Measurements from ENCODE around the gene SLC25A21. TPM values are rescaled to one million over a fixed set of nuclear protein-coding genes. Genes with fewer than 3 reads are reported as not detected.

Gene SLC25A21
- total RNA-seq, 2 experiments from 2014 or later: not detected

GRCh38 chr14:36997843-36998242 lies 174.6 kb downstream of the SLC25A21 start:
- H3K36me3 Mint-ChIP-seq (ENCODE audit: low read depth): no peaks in the 10 kb centered on the region
- no peaks in the 10 kb centered on the region for H3K4me1 Mint-ChIP-seq (ENCODE audit: low read depth)
- no peak overlapping the region for H3K27ac Mint-ChIP-seq
- ATAC-seq (no peak), DNase-seq (no peak)
- POLR2A ChIA-PET: no interaction called here
- H3K27me3 Mint-ChIP-seq: no peaks in the 10 kb centered on the region
- intact Hi-C loops (cut with micrococcal nuclease): no loop called here
- no peaks in the 10 kb centered on the region for H3K9me3 Mint-ChIP-seq
- CTCF ChIA-PET: no interaction called here
- H3K4me3 Mint-ChIP-seq: no peak overlapping the region
- TF ChIP-seq, protein P1, sequence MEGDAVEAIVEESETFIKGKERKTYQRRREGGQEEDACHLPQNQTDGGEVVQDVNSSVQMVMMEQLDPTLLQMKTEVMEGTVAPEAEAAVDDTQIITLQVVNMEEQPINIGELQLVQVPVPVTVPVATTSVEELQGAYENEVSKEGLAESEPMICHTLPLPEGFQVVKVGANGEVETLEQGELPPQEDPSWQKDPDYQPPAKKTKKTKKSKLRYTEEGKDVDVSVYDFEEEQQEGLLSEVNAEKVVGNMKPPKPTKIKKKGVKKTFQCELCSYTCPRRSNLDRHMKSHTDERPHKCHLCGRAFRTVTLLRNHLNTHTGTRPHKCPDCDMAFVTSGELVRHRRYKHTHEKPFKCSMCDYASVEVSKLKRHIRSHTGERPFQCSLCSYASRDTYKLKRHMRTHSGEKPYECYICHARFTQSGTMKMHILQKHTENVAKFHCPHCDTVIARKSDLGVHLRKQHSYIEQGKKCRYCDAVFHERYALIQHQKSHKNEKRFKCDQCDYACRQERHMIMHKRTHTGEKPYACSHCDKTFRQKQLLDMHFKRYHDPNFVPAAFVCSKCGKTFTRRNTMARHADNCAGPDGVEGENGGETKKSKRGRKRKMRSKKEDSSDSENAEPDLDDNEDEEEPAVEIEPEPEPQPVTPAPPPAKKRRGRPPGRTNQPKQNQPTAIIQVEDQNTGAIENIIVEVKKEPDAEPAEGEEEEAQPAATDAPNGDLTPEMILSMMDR (IDR thresholded peaks at IDR 0.05): no peak

- ChIA-PET CTCF (no interaction called here), POLR2A (no interaction called here)
- H3K9me3 Mint-ChIP-seq: no peaks in the 10 kb centered on the region
- no peaks in the 10 kb centered on the region for H3K36me3 Mint-ChIP-seq (ENCODE audit: low read depth)
- DNase-seq: no peak
- H3K4me3 Mint-ChIP-seq: no peak overlapping the region
- ATAC-seq: no peak
- TF ChIP-seq, protein P1 (IDR thresholded peaks at IDR 0.05): no peak
- H3K4me1 Mint-ChIP-seq (ENCODE audit: low read depth): no peaks in the 10 kb centered on the region
- intact Hi-C loops (cut with micrococcal nuclease): no loop called here
- no peaks in the 10 kb centered on the region for H3K27me3 Mint-ChIP-seq
- no peak overlapping the region for H3K27ac Mint-ChIP-seq
These were observed 175.4 kb downstream of the SLC25A21 start for GRCh38 chr14:36996857-36997590.

GRCh38 chr14:36996133-36996856 lies 176.1 kb downstream of the SLC25A21 start:
- DNase-seq: no peak
- Mint-ChIP-seq H3K4me1 (ENCODE audit: low read depth) (no peaks in the 10 kb centered on the region), H3K9me3 (no peaks in the 10 kb centered on the region), H3K4me3 (no peak overlapping the region), H3K27ac (no peak overlapping the region), H3K27me3 (no peaks in the 10 kb centered on the region), H3K36me3 (ENCODE audit: low read depth) (no peaks in the 10 kb centered on the region)
- ATAC-seq: no peak
- intact Hi-C loops (cut with micrococcal nuclease): no loop called here
- ChIA-PET POLR2A (no interaction called here), CTCF (no interaction called here)
- TF ChIP-seq, protein P1 (IDR thresholded peaks at IDR 0.05): no peak

- H3K27me3 Mint-ChIP-seq: no peaks in the 10 kb centered on the region
- H3K36me3 Mint-ChIP-seq (ENCODE audit: low read depth): no peaks in the 10 kb centered on the region
- ChIA-PET POLR2A (no interaction called here), CTCF (no interaction called here)
- no peaks in the 10 kb centered on the region for H3K4me1 Mint-ChIP-seq (ENCODE audit: low read depth)
- no peak overlapping the region for H3K4me3 Mint-ChIP-seq
- H3K27ac Mint-ChIP-seq: no peak overlapping the region
- ATAC-seq (no peak), DNase-seq (no peak)
- intact Hi-C loops (cut with micrococcal nuclease): no loop called here
- H3K9me3 Mint-ChIP-seq: no peaks in the 10 kb centered on the region
- TF ChIP-seq, protein P1 (IDR thresholded peaks at IDR 0.05): no peak
These were observed 182.6 kb downstream of the SLC25A21 start for GRCh38 chr14:36989806-36990205.

DNA sequence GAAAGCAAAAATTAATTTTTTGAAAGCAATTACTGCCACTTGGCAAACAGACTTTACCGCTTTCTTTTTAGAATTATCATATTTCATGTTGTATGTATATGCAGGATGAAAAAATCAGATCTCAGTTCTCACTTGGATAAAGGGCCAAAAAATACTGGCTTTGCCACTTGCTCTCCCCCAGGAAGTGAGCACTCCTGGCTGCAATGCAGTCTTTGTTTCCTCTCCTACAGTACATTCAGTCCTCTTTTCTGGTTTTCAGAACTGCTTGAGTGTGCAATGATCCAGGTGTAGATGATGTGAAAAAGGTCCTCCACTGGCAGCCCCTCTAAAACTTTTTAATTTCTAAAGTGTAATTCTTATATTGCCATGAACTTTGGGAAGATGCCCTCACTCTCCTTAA lies 183.4 kb downstream of the SLC25A21 start:
- Mint-ChIP-seq H3K36me3 (ENCODE audit: low read depth) (no peaks in the 10 kb centered on the region), H3K27me3 (no peaks in the 10 kb centered on the region), H3K4me1 (ENCODE audit: low read depth) (no peaks in the 10 kb centered on the region), H3K27ac (no peak overlapping the region), H3K9me3 (peaks cover 1% of the 10 kb centered on the region), H3K4me3 (no peak overlapping the region)
- intact Hi-C loops (cut with micrococcal nuclease): no loop called here
- DNase-seq (no peak), ATAC-seq (no peak)
- ChIA-PET CTCF (no interaction called here), POLR2A (no interaction called here)
- TF ChIP-seq, protein P1 (IDR thresholded peaks at IDR 0.05): no peak

Measured in activated CD8-positive, alpha-beta T cell treated with anti-CD3 and anti-CD28 coated beads for 36 hours (primary cell).